Stimulated activated CD4-positive, alpha-beta T cell treated with anti-CD3 and anti-CD28 coated beads, TNF-alpha, amount 100 ng/mL, for 4 hours (primary cell): ENCODE measurements around the gene CDH23.

Experiments
- DNase-seq, 3 experiments: peaks; one replicate each; pipeline ENCODE4 v3.0.0-alpha.2; 2020; ENCODE audit warnings: low read depth in 3 of 3

Gene CDH23

GRCh38 chr10:71622154-71622526 lies 225.4 kb downstream of the CDH23 start:
- no peak for DNase-seq

- no peak for DNase-seq
Observed at GRCh38 chr10:71622616-71623015, 225.9 kb downstream of the CDH23 start.

GRCh38 chr10:71623098-71623985 lies 226.6 kb downstream of the CDH23 start:
- DNase-seq = no peak

GRCh38 chr10:71623986-71624291 lies 227.2 kb downstream of the CDH23 start:
- no peak for DNase-seq

GRCh38 chr10:71625445-71626175 lies 228.9 kb downstream of the CDH23 start:
- no peak for DNase-seq

GRCh38 chr10:71627230-71627939 lies 230.7 kb downstream of the CDH23 start:
- DNase-seq = no peak

- DNase-seq = no peak
Observed at GRCh38 chr10:71627956-71628355, 231.2 kb downstream of the CDH23 start.

- no peak for DNase-seq
Observed at GRCh38 chr10:71629131-71629530, 232.4 kb downstream of the CDH23 start.

GRCh38 chr10:71630168-71630567 lies 233.4 kb downstream of the CDH23 start:
- DNase-seq = no peak

- DNase-seq = no peak
Observed at GRCh38 chr10:71631007-71631861, 234.5 kb downstream of the CDH23 start.

GRCh38 chr10:71632200-71632820 lies 235.6 kb downstream of the CDH23 start:
- DNase-seq = no peak

GRCh38 chr10:71632896-71633600 lies 236.3 kb downstream of the CDH23 start:
- DNase-seq = no peak

GRCh38 chr10:71633920-71634319 lies 237.2 kb downstream of the CDH23 start:
- no peak for DNase-seq

GRCh38 chr10:71634531-71635164 lies 237.9 kb downstream of the CDH23 start:
- no peak for DNase-seq

- no peak for DNase-seq
Observed at GRCh38 chr10:71635251-71635866, 238.6 kb downstream of the CDH23 start.

- DNase-seq = no peak
Observed at GRCh38 chr10:71635867-71636266, 239.1 kb downstream of the CDH23 start.

- DNase-seq = no peak
Observed at GRCh38 chr10:71636588-71636987, 239.9 kb downstream of the CDH23 start.

GRCh38 chr10:71637305-71637704 lies 240.6 kb downstream of the CDH23 start:
- DNase-seq = no peak

- DNase-seq = no peak
Observed at GRCh38 chr10:71638064-71638821, 241.5 kb downstream of the CDH23 start.
